K562 (cell line): Measurements from ENCODE around the gene NTRK3. TPM values are rescaled to one million over a fixed set of nuclear protein-coding genes. Genes with fewer than 3 reads are reported as not detected.

Experiments used
- ATAC-seq: fragments of 200-7000 bp; cut with Tn5 transposase; 3 replicates; pipeline ENCODE4 v1.9.1; 2020; ENCODE audit warnings: moderate library complexity
- BruUV-seq: library from RNA; stranded (reverse); fragments of 400-500 nt; replicated peaks from 2 replicates; lab custom pipeline; 2021; lab: Mats Ljungman, UMichigan
- CTCF ChIA-PET: fragments of 300-600 bp; formaldehyde crosslinking; extraction: SDS; loops from one replicate; lab custom pipeline; 2021; ENCODE audit warnings: low intra/inter-chr PET ratio; lab: Yijun Ruan, JAX
- POLR2A ChIA-PET: fragments of 300-600, 350-650 bp; sonication (Branson Sonifier 250); formaldehyde crosslinking; extraction: SDS; loops from one replicate; lab custom pipeline; 2021; ENCODE audit warnings: antibody characterized with exemption, inconsistent platforms; lab: Yijun Ruan, JAX
- DNase-seq, 4 experiments: peaks; one replicate each; pipeline versions ENCODE4 v3.0.0 to v3.0.0-alpha.2; 2011 to 2018; ENCODE audit warnings: low spot score in 3 of 4, mixed read lengths in 3 of 4; ENCODE audit errors: extremely low read depth in 1 of 4
- FAIRE-seq: peaks from 2 replicates; lab custom pipeline; 2011; peaks lifted over from hg19 to GRCh38; lab: Jason Lieb, UNC
- H2AFZ ChIP-seq: 2 replicates; pipeline ENCODE4 v1.6.0; 2011; ENCODE audit warnings: low read depth, low read length, control low read depth, inconsistent platforms
- H3K27ac ChIP-seq: fragments of 200-600 bp; 3 replicates; pipeline ENCODE4 v1.8.0; 2011; ENCODE audit warnings: low read depth, mild to moderate bottlenecking, control low read depth, inconsistent platforms, low read length, moderate library complexity, mixed read lengths; ENCODE audit errors: extremely low read depth
- H3K27me3 ChIP-seq, 2 experiments: fragments of 300-600 bp in 1 of 2; 2 replicates in 1 of 2; 3 replicates in 1 of 2; pipeline versions ENCODE4 v1.6.0 to v1.8.0; 2011; ENCODE audit warnings: inconsistent platforms in 2 of 2, low read length in 2 of 2, mild to moderate bottlenecking in 1 of 2, mixed read lengths in 1 of 2, moderate library complexity in 1 of 2; ENCODE audit not compliant: control insufficient read depth in 2 of 2, insufficient read depth in 2 of 2
- H3K36me3 ChIP-seq: fragments of 300-600 bp; 3 replicates; pipeline ENCODE4 v1.8.0; 2011; ENCODE audit warnings: mild to moderate bottlenecking, low read length, inconsistent platforms; ENCODE audit not compliant: control insufficient read depth, insufficient read depth
- H3K4me1 ChIP-seq, 2 experiments: fragments of 200-600 bp in 1 of 2; replicated peaks in 1 of 2; 2 replicates in 1 of 2; 3 replicates in 1 of 2; pipeline versions ENCODE4 v1.5.1 to v1.8.0; 2011; ENCODE audit warnings: inconsistent platforms in 2 of 2, low read length in 2 of 2, mild to moderate bottlenecking in 1 of 2, mixed read lengths in 1 of 2, moderate library complexity in 1 of 2; ENCODE audit not compliant: control insufficient read depth in 2 of 2, insufficient read depth in 2 of 2
- H3K4me2 ChIP-seq: 2 replicates; pipeline ENCODE4 v1.6.1; 2011; ENCODE audit warnings: low read length, control low read depth, inconsistent platforms, mixed read lengths; ENCODE audit not compliant: insufficient read depth
- H3K4me3 ChIP-seq: fragments of 200-600 bp; sonication (generic), shearing (Covaris generic); 2 replicates; pipeline ENCODE4 v1.5.1; 2016; ENCODE audit warnings: control low read depth, inconsistent platforms
- H3K79me2 ChIP-seq: fragments of 200-600 bp; 3 replicates; pipeline ENCODE4 v1.8.0; 2011; ENCODE audit warnings: low read length, inconsistent platforms; ENCODE audit not compliant: control insufficient read depth, insufficient read depth
- H3K9ac ChIP-seq, 2 experiments: 2 replicates each; pipeline versions ENCODE4 v1.6.0 to v1.6.1; 2011; ENCODE audit warnings: low read depth in 2 of 2, low read length in 2 of 2, control low read depth in 1 of 2, inconsistent platforms in 1 of 2, mild to moderate bottlenecking in 1 of 2, mixed read lengths in 1 of 2; ENCODE audit not compliant: insufficient read depth in 1 of 2
- H3K9me1 ChIP-seq: one replicate; pipeline ENCODE4 v1.6.0; 2011; ENCODE audit warnings: inconsistent platforms, mild to moderate bottlenecking, low read length, moderate library complexity; ENCODE audit not compliant: control insufficient read depth, insufficient read depth
- H3K9me3 ChIP-seq: replicated peaks from 2 replicates; pipeline ENCODE4 v1.5.1; 2011; ENCODE audit warnings: low read depth, low read length, inconsistent platforms; ENCODE audit not compliant: control insufficient read depth, insufficient read depth
- H4K20me1 ChIP-seq: replicated peaks from 2 replicates; pipeline ENCODE4 v1.6.1; 2011; ENCODE audit warnings: low read length, inconsistent platforms, mixed read lengths; ENCODE audit not compliant: control insufficient read depth, insufficient read depth
- ATF7 ChIP-seq: fragments of 450-650 bp; IDR thresholded peaks from 2 replicates; pipeline ENCODE4 v1.7.1; 2014; ENCODE audit warnings: mild to moderate bottlenecking, moderate library complexity
- CBFA2T3 ChIP-seq: fragments of 450-650 bp; IDR thresholded peaks from 2 replicates; pipeline ENCODE4 v1.6.1; 2017
- CHD4 ChIP-seq: fragments of 200-600 bp; sonication (generic); IDR thresholded peaks from 3 replicates; pipeline ENCODE4 v1.6.1; 2012; ENCODE audit warnings: low read depth, mild to moderate bottlenecking, mixed read lengths, low read length, inconsistent platforms; ENCODE audit not compliant: insufficient read depth, insufficient replicate concordance, poor library complexity, severe bottlenecking
- MEIS2 ChIP-seq: fragments of 450-650 bp; IDR thresholded peaks from 2 replicates; pipeline ENCODE4 v1.6.1; 2014; ENCODE audit warnings: mild to moderate bottlenecking; ENCODE audit not compliant: partially characterized antibody
- TAL1 ChIP-seq: fragments of 450-650 bp; IDR thresholded peaks from 2 replicates; pipeline ENCODE4 v1.6.1; 2016; ENCODE audit warnings: mild to moderate bottlenecking
- TCF3 ChIP-seq: sonication (generic); formaldehyde crosslinking; IDR thresholded peaks from 2 replicates; pipeline ENCODE4 v1.4.0; 2020; ENCODE audit warnings: mild to moderate bottlenecking, missing genetic modification reagents
- WGBS: fragments of 100-300 bp; shearing (Covaris generic); methylation state at CpG from one replicate; pipeline ENCODE4 v1.1.6; 2016; ENCODE audit warnings: low coverage, mixed read lengths; ENCODE audit not compliant: insufficient coverage; ENCODE audit errors: missing lambda C conversion rate; 5-methylcytosine and 5-hydroxymethylcytosine counted together
- in situ Hi-C: fragments of 300-500 bp; cut with MboI; formaldehyde crosslinking; loops from 4 replicates; pipeline ENCODE4 v1.15.0; 2018; ENCODE audit warnings: inconsistent platforms, mixed read lengths
- intact Hi-C: fragments of 100-400 bp; cut with micrococcal nuclease; formaldehyde crosslinking; loops from 2 replicates; pipeline ENCODE4 v1.14.2; 2022
- polyA plus RNA-seq, 8 experiments: library from polyadenylated mRNA; depleted of rRNA in 4 of 8; stranded (reverse) in 5 of 8; unstranded in 3 of 8; fragments of >200 nt; fragmentation: Nextera tagmentation in 2 of 8; fragmentation: Illumina TruSeq in 1 of 8; extraction: Ambion mirVana in 2 of 8; extraction: Trizol in 1 of 8; gene quantifications; 2 replicates each; pipeline versions ENCODE4 v1.2.1 to v1.2.3, GENCODE V29; 2011 to 2014; ENCODE audit warnings: inconsistent platforms in 1 of 8, missing spikeins in 1 of 8
- total RNA-seq, 7 experiments: library from RNA; depleted of rRNA in 6 of 7; stranded (reverse); fragments of >200 nt in 6 of 7; fragmentation: Illumina TruSeq in 2 of 7; extraction: Trizol in 2 of 7; gene quantifications; 2 replicates each; pipeline versions ENCODE4 v1.2.1 to v1.2.3, GENCODE V29; 2011 to 2021; ENCODE audit warnings: low replicate concordance in 1 of 7
- TF ChIP-seq, protein P1 (sequence below), 2 experiments: fragments of 150-350 bp in 1 of 2; IDR thresholded peaks; 2 replicates each; pipeline ENCODE4 v1.6.1; 2012 to 2016; ENCODE audit warnings: low read depth in 2 of 2, low read length in 2 of 2, mild to moderate bottlenecking in 1 of 2, moderate library complexity in 1 of 2
- TF ChIP-seq, protein P2 (sequence below): sonication (generic); formaldehyde crosslinking; IDR thresholded peaks from 2 replicates; pipeline ENCODE4 v1.8.0; 2022; ENCODE audit warnings: missing genetic modification reagents, mild to moderate bottlenecking, borderline replicate concordance
- TF ChIP-seq, protein P3 (sequence below): fragments of 200-800 bp; sonication (Bioruptor generic); IDR thresholded peaks from 2 replicates; pipeline ENCODE4 v1.6.1; 2017; ENCODE audit warnings: missing genetic modification characterization, missing compliant biosample characterization

The NTRK3 gene
- total and polyA plus RNA-seq, 9 of the 15 experiments (the other 6 are each of a cell fraction or from before 2014, with no cell fraction given) = 0.11 to 0.13 TPM; not detected in 7

DNA sequence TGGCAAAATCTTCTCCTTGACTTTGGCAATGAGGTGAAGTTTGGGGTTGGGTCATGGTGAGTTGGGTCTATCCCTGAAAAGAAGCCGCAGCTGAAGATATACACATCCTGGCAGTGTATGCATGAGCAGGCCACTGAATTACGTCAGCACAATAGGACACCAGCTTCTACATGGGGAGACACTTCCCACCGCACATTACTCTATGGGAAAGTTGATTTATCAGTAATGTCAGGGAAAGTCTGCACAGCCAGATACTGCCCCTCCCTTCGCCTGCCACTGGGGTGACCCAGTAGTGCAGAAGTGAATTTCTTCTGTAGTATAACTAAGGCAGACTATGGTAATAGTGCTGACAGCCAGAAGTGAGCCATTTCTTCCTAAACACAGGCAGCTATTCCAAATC, 245.0 kb downstream of the NTRK3 start:
- BruUV-seq = no TSS peak
- Histone ChIP-seq H4K20me1 (no peaks in the 10 kb centered on the region; the same call in 1 of the 2 replicates), H3K79me2 (no peaks in the 10 kb centered on the region), H3K9me3 (no peaks in the 10 kb centered on the region), H3K4me2 (no peak overlapping the region), H3K4me3 (no peak overlapping the region), H3K36me3 (no peaks in the 10 kb centered on the region), H3K9me1 (no peaks in the 10 kb centered on the region), H3K27me3 (no peaks in the 10 kb centered on the region), H3K27ac (no peak overlapping the region), H2AFZ (no peak overlapping the region), H3K9ac (no peak overlapping the region), H3K4me1 (no peaks in the 10 kb centered on the region; a peak in 1 of 5 replicates)
- DNase-seq = peak in 2 of 4 experiments; percentile 16 to 27
- in situ Hi-C loops (no loop called here), intact Hi-C loops (no loop called here)
- 0% methylated on average over 4 of the region's 4 CpGs for WGBS
- no peak for FAIRE-seq
- ChIA-PET POLR2A (no interaction called here), CTCF (no interaction called here)
- TF ChIP-seq, protein P1, sequence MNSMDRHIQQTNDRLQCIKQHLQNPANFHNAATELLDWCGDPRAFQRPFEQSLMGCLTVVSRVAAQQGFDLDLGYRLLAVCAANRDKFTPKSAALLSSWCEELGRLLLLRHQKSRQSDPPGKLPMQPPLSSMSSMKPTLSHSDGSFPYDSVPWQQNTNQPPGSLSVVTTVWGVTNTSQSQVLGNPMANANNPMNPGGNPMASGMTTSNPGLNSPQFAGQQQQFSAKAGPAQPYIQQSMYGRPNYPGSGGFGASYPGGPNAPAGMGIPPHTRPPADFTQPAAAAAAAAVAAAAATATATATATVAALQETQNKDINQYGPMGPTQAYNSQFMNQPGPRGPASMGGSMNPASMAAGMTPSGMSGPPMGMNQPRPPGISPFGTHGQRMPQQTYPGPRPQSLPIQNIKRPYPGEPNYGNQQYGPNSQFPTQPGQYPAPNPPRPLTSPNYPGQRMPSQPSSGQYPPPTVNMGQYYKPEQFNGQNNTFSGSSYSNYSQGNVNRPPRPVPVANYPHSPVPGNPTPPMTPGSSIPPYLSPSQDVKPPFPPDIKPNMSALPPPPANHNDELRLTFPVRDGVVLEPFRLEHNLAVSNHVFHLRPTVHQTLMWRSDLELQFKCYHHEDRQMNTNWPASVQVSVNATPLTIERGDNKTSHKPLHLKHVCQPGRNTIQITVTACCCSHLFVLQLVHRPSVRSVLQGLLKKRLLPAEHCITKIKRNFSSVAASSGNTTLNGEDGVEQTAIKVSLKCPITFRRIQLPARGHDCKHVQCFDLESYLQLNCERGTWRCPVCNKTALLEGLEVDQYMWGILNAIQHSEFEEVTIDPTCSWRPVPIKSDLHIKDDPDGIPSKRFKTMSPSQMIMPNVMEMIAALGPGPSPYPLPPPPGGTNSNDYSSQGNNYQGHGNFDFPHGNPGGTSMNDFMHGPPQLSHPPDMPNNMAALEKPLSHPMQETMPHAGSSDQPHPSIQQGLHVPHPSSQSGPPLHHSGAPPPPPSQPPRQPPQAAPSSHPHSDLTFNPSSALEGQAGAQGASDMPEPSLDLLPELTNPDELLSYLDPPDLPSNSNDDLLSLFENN (IDR thresholded peaks at IDR 0.05; ENCODE audit: low read depth in 2 of 2, low read length in 2 of 2) = no peak
- peak; percentile 28 for TF ChIP-seq CBFA2T3
- TF ChIP-seq CHD4 = no peak
- peak; percentile 48; the same call in 1 of the 2 replicates for TF ChIP-seq TCF3
- TF ChIP-seq MEIS2 = peak; percentile 3
- TF ChIP-seq, protein P2, sequence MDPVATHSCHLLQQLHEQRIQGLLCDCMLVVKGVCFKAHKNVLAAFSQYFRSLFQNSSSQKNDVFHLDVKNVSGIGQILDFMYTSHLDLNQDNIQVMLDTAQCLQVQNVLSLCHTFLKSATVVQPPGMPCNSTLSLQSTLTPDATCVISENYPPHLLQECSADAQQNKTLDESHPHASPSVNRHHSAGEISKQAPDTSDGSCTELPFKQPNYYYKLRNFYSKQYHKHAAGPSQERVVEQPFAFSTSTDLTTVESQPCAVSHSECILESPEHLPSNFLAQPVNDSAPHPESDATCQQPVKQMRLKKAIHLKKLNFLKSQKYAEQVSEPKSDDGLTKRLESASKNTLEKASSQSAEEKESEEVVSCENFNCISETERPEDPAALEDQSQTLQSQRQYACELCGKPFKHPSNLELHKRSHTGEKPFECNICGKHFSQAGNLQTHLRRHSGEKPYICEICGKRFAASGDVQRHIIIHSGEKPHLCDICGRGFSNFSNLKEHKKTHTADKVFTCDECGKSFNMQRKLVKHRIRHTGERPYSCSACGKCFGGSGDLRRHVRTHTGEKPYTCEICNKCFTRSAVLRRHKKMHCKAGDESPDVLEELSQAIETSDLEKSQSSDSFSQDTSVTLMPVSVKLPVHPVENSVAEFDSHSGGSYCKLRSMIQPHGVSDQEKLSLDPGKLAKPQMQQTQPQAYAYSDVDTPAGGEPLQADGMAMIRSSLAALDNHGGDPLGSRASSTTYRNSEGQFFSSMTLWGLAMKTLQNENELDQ = no peak
- peak; percentile 34; the same call in 1 of the 2 replicates for TF ChIP-seq TAL1
- TF ChIP-seq, protein P3, sequence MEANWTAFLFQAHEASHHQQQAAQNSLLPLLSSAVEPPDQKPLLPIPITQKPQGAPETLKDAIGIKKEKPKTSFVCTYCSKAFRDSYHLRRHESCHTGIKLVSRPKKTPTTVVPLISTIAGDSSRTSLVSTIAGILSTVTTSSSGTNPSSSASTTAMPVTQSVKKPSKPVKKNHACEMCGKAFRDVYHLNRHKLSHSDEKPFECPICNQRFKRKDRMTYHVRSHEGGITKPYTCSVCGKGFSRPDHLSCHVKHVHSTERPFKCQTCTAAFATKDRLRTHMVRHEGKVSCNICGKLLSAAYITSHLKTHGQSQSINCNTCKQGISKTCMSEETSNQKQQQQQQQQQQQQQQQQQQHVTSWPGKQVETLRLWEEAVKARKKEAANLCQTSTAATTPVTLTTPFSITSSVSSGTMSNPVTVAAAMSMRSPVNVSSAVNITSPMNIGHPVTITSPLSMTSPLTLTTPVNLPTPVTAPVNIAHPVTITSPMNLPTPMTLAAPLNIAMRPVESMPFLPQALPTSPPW (CRISPR knock-in tag) = 0 out of 2 replicates have a peak, but pooled peaks have one; percentile 11
- TF ChIP-seq ATF7 = 0 out of 2 replicates have a peak, but pooled peaks have one; percentile 33
- peak; percentile 49 for ATAC-seq
